Fibroblast of the aortic adventitia (primary cell): ENCODE results near the gene SLC44A5. TPM values are rescaled to one million over a fixed set of nuclear protein-coding genes. Genes with fewer than 3 reads are reported as not detected.
"Not testable (repeated sequence)": the region's sequence is repeated elsewhere in the genome, so short reads cannot be mapped to it uniquely, and the experiment has no call there.

Source experiments
- DNase-seq: peaks from one replicate; pipeline ENCODE4 v3.0.0-alpha.2; 2010; ENCODE audit warnings: low read depth
- H3K4me3 ChIP-seq: 2 replicates; pipeline ENCODE4 v1.5.1; 2011; ENCODE audit warnings: low read depth, mild to moderate bottlenecking, control low read depth, low read length, moderate library complexity
- CTCF ChIP-seq: IDR thresholded peaks from 2 replicates; pipeline ENCODE4 v1.5.1; 2011; ENCODE audit warnings: mild to moderate bottlenecking, low read length, control low read depth, inconsistent platforms; ENCODE audit not compliant: insufficient read depth
- total RNA-seq: library from RNA; depleted of rRNA; stranded (reverse); fragments of >200 nt; gene quantifications from 2 replicates; pipeline ENCODE4 v1.2.3, GENCODE V29; 2012; ENCODE audit warnings: low replicate concordance

The SLC44A5 gene
- total RNA-seq, 1 donor = 0.45 TPM

GRCh38 chr1:75421371-75421770 lies 189.5 kb downstream of the SLC44A5 start:
- no peak for TF ChIP-seq CTCF
- H3K4me3 ChIP-seq = no peak overlapping the region
- DNase-seq = no peak

- no peak overlapping the region for H3K4me3 ChIP-seq
- no peak for DNase-seq
- no peak for TF ChIP-seq CTCF
Measured at GRCh38 chr1:75415187-75415586, 195.7 kb downstream of the SLC44A5 start.

GRCh38 chr1:75412616-75413015 lies 198.3 kb downstream of the SLC44A5 start:
- H3K4me3 ChIP-seq = no peak overlapping the region
- DNase-seq = peak; percentile 6
- TF ChIP-seq CTCF = no peak

- not testable (repeated sequence) for H3K4me3 ChIP-seq, DNase-seq
Measured at GRCh38 chr1:75404681-75405080, 206.2 kb downstream of the SLC44A5 start.

GRCh38 chr1:75403147-75403646 lies 207.7 kb downstream of the SLC44A5 start:
- not testable (repeated sequence) for DNase-seq, H3K4me3 ChIP-seq

GRCh38 chr1:75400716-75401115 lies 210.2 kb downstream of the SLC44A5 start:
- no peak for DNase-seq
- TF ChIP-seq CTCF = no peak

GRCh38 chr1:75396745-75397144 lies 214.2 kb downstream of the SLC44A5 start:
- DNase-seq = no peak
- H3K4me3 ChIP-seq = no peak overlapping the region
- TF ChIP-seq CTCF = no peak

More at GRCh38 chr1:75400716-75401115, 210.2 kb downstream of the SLC44A5 start:
- no peak overlapping the region for H3K4me3 ChIP-seq

- TF ChIP-seq CTCF = no peak
- DNase-seq = no peak
- H3K4me3 ChIP-seq = no peak overlapping the region
Measured at GRCh38 chr1:75396260-75396659, 214.7 kb downstream of the SLC44A5 start.
